ENCODE results near the gene PHF21A. TPM values are rescaled to one million over a fixed set of nuclear protein-coding genes. Genes with fewer than 3 reads are reported as not detected.
A peak's percentile ranks its signal among the peaks of the same experiment; 100 is the strongest.

PHF21A gene
- total and polyA plus RNA-seq, 2 experiments from 2014 or later, result 24.6 to 30.4 TPM

- peak; percentile 70 for DNase-seq (ENCODE audit: low spot score)
- Histone ChIP-seq H3K9me2 (replicated peaks; ENCODE audit: insufficient read depth) (no peaks in the 10 kb centered on the region), H3K27ac (peak overlapping the region; percentile 96), H3K4me1 (ENCODE audit: insufficient read depth) (peaks cover 25% of the 10 kb centered on the region), H3K9me3 (ENCODE audit: low read depth) (no peaks in the 10 kb centered on the region), H3K36me3 (replicated peaks; ENCODE audit: insufficient read depth, low read depth) (no peaks in the 10 kb centered on the region), H3K4me2 (peak overlapping the region; percentile 83), H3K27me3 (no peaks in the 10 kb centered on the region), H3K4me3 (peak overlapping the region; percentile 54), H4K20me1 (ENCODE audit: insufficient read depth, poor library complexity, severe bottlenecking) (peaks cover 21% of the 10 kb centered on the region), H3K79me2 (peaks cover 42% of the 10 kb centered on the region), H2AFZ (peak overlapping the region; percentile 73)
- TF ChIP-seq EZH2phosphoT487 (IDR thresholded peaks at IDR 0.05; ENCODE audit: low read depth, severe bottlenecking, unreplicated experiment), result no peak
- TF ChIP-seq, protein P1, sequence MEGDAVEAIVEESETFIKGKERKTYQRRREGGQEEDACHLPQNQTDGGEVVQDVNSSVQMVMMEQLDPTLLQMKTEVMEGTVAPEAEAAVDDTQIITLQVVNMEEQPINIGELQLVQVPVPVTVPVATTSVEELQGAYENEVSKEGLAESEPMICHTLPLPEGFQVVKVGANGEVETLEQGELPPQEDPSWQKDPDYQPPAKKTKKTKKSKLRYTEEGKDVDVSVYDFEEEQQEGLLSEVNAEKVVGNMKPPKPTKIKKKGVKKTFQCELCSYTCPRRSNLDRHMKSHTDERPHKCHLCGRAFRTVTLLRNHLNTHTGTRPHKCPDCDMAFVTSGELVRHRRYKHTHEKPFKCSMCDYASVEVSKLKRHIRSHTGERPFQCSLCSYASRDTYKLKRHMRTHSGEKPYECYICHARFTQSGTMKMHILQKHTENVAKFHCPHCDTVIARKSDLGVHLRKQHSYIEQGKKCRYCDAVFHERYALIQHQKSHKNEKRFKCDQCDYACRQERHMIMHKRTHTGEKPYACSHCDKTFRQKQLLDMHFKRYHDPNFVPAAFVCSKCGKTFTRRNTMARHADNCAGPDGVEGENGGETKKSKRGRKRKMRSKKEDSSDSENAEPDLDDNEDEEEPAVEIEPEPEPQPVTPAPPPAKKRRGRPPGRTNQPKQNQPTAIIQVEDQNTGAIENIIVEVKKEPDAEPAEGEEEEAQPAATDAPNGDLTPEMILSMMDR (IDR thresholded peaks at IDR 0.05; ENCODE audit: poor library complexity), result no peak
- TF ChIP-seq EZH2 (IDR thresholded peaks at IDR 0.05; ENCODE audit: borderline replicate concordance), result no peak
- WGBS (ENCODE audit: low lambda C conversion rate, missing lambda C conversion rate), result 0% methylated on average over 1 of the region's 29 CpGs
Observed at GRCh38 chr11:46120346-46121300, 631 bp downstream of the PHF21A start.

DNA sequence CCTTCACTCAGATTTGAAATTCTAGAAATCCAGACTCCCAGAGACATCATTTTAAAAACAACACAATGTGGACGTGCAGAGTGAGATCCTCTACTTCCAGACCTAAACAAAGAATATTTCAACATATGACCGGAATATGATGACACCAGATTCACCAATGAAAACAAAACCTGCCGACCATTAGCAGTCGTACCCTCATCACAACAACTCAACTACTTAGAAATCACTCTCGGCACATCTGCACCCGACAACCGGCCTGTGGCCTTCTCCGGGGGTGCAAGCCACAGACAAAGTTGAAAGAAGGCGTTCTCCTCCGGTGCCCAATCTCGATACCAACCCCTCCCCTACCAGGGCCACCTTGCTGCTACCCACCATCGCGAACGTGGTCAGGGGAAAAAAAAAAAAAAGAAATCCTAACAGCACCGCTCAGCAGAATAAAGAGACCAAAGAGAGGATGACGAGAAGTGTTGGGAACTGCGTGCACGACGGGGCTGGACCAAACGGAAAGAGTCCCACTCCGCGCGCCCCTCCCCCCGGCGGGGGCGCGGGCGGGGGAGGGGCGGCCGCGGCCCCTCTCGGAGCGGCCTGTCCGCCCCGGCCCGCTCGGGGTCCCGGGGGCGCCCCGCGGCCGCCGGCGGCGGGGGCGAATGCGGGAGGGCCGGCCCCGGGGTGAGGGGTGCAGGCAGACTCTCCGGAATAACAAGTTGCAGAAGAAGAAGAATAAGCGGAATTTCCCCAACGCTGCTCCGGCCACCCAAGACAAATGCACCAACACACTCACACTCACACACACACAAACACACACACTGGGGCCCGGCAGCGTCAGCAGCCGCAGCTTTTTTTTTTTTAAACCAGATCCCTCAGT, 1.7 kb downstream of the PHF21A start:
- peaks cover 30% of the 10 kb centered on the region for H4K20me1 ChIP-seq (ENCODE audit: insufficient read depth, poor library complexity, severe bottlenecking)
- H3K79me2 ChIP-seq, result peaks cover 52% of the 10 kb centered on the region

GRCh38 chr11:46118702-46119351, 2.4 kb downstream of the PHF21A start:
- Histone ChIP-seq H3K36me3 (replicated peaks; ENCODE audit: insufficient read depth, low read depth) (no peaks in the 10 kb centered on the region), H3K9me3 (ENCODE audit: low read depth) (no peaks in the 10 kb centered on the region), H3K4me1 (ENCODE audit: insufficient read depth) (peaks cover 29% of the 10 kb centered on the region), H3K9me2 (replicated peaks; ENCODE audit: insufficient read depth) (no peaks in the 10 kb centered on the region), H3K4me2 (peak overlapping the region; percentile 83), H3K27me3 (no peaks in the 10 kb centered on the region), H3K79me2 (peaks cover 59% of the 10 kb centered on the region), H4K20me1 (ENCODE audit: insufficient read depth, poor library complexity, severe bottlenecking) (peaks cover 37% of the 10 kb centered on the region), H2AFZ (peak overlapping the region; percentile 45), H3K4me3 (peak overlapping the region; percentile 54), H3K27ac (peak overlapping the region; percentile 96)
- no peak for DNase-seq (ENCODE audit: low spot score)
- no peak for TF ChIP-seq EZH2phosphoT487 (IDR thresholded peaks at IDR 0.05; ENCODE audit: low read depth, severe bottlenecking, unreplicated experiment)
- TF ChIP-seq, protein P1 (IDR thresholded peaks at IDR 0.05; ENCODE audit: poor library complexity), result no peak
- no peak for TF ChIP-seq EZH2 (IDR thresholded peaks at IDR 0.05; ENCODE audit: borderline replicate concordance)
- 16% methylated on average over 6 of the region's 6 CpGs for WGBS (ENCODE audit: low lambda C conversion rate, missing lambda C conversion rate)

More for the DNA sequence above, 1.7 kb downstream of the PHF21A start:
- Histone ChIP-seq H2AFZ (peak overlapping the region; percentile 45), H3K27ac (peak overlapping the region; percentile 96), H3K4me3 (peak overlapping the region; percentile 54), H3K36me3 (replicated peaks; ENCODE audit: insufficient read depth, low read depth) (no peaks in the 10 kb centered on the region), H3K27me3 (no peaks in the 10 kb centered on the region), H3K4me1 (ENCODE audit: insufficient read depth) (peaks cover 26% of the 10 kb centered on the region), H3K4me2 (peak overlapping the region; percentile 83), H3K9me2 (replicated peaks; ENCODE audit: insufficient read depth) (no peaks in the 10 kb centered on the region), H3K9me3 (ENCODE audit: low read depth) (no peaks in the 10 kb centered on the region)
- WGBS (ENCODE audit: low lambda C conversion rate, missing lambda C conversion rate), result 4% methylated on average over 24 of the region's 56 CpGs
- peak; percentile 77 for DNase-seq (ENCODE audit: low spot score)
- no peak for TF ChIP-seq EZH2 (IDR thresholded peaks at IDR 0.05; ENCODE audit: borderline replicate concordance)
- TF ChIP-seq, protein P1 (IDR thresholded peaks at IDR 0.05; ENCODE audit: poor library complexity), result no peak
- no peak for TF ChIP-seq EZH2phosphoT487 (IDR thresholded peaks at IDR 0.05; ENCODE audit: low read depth, severe bottlenecking, unreplicated experiment)
